Neural progenitor cell (in vitro differentiated cells): ENCODE results near the gene NPEPL1. TPM values are rescaled to one million over a fixed set of nuclear protein-coding genes. Genes with fewer than 3 reads are reported as not detected.

Experiments used
- DNase-seq: peaks from one replicate; pipeline ENCODE4 v3.0.0-alpha.2; 2016; ENCODE audit warnings: low spot score
- H2AFZ ChIP-seq: fragments of 200-600 bp; sonication (generic); replicated peaks from 2 replicates; pipeline ENCODE4 v1.6.1; 2016; ENCODE audit warnings: antibody characterized with exemption
- H3F3A ChIP-seq: fragments of 200-600 bp; sonication (generic); 2 replicates; pipeline ENCODE4 v1.6.1; 2016; ENCODE audit warnings: antibody characterized with exemption, low read depth
- H3K27ac ChIP-seq: fragments of 200-600 bp; sonication (generic); 2 replicates; pipeline ENCODE4 v1.5.1; 2016; ENCODE audit warnings: mild to moderate bottlenecking
- H3K27me3 ChIP-seq: fragments of 200-600 bp; sonication (generic); 2 replicates; pipeline ENCODE4 v1.6.1; 2016; ENCODE audit warnings: mild to moderate bottlenecking, moderate library complexity
- H3K36me3 ChIP-seq: fragments of 200-600 bp; sonication (generic); 2 replicates; pipeline ENCODE4 v1.5.1; 2016
- H3K4me1 ChIP-seq: fragments of 200-600 bp; sonication (generic); 2 replicates; pipeline ENCODE4 v1.6.1; 2016; ENCODE audit warnings: mixed run types
- H3K4me2 ChIP-seq: fragments of 200-600 bp; sonication (generic); 2 replicates; pipeline ENCODE4 v1.6.1; 2016
- H3K4me3 ChIP-seq: fragments of 200-600 bp; sonication (generic); 2 replicates; pipeline ENCODE4 v1.5.1; 2016
- H3K79me2 ChIP-seq: fragments of 200-600 bp; sonication (generic); 2 replicates; pipeline ENCODE4 v1.6.1; 2016; ENCODE audit warnings: low read depth
- H3K9ac ChIP-seq: fragments of 200-600 bp; sonication (generic); 2 replicates; pipeline ENCODE4 v1.6.1; 2016
- H3K9me3 ChIP-seq: fragments of 200-600 bp; sonication (generic); 2 replicates; pipeline ENCODE4 v1.5.1; 2016; ENCODE audit warnings: low read depth
- H4K20me1 ChIP-seq: fragments of 200-600 bp; sonication (generic); 2 replicates; pipeline ENCODE4 v1.6.1; 2016; ENCODE audit warnings: low read depth
- H3K27ac Mint-ChIP-seq: 3 replicates; pipeline ENCODE4 v1.8.0; 2021; ENCODE audit warnings: mixed read lengths
- H3K27me3 Mint-ChIP-seq: 2 replicates; pipeline ENCODE4 v1.8.0; 2022; ENCODE audit warnings: low read depth, mild to moderate bottlenecking, inconsistent platforms, moderate library complexity, mixed read lengths; ENCODE audit not compliant: insufficient read depth
- H3K36me3 Mint-ChIP-seq: 3 replicates; pipeline ENCODE4 v1.8.0; 2021; ENCODE audit warnings: mixed read lengths
- H3K4me1 Mint-ChIP-seq: 3 replicates; pipeline ENCODE4 v1.8.0; 2021; ENCODE audit warnings: mixed read lengths
- H3K4me3 Mint-ChIP-seq: 3 replicates; pipeline ENCODE4 v1.8.0; 2021; ENCODE audit warnings: mild to moderate bottlenecking, moderate library complexity, mixed read lengths
- H3K9me3 Mint-ChIP-seq: 3 replicates; pipeline ENCODE4 v1.8.0; 2020; ENCODE audit warnings: mixed read lengths
- CTCF ChIP-seq: fragments of 200-600 bp; sonication (generic); IDR thresholded peaks from 2 replicates; pipeline ENCODE4 v1.5.1; 2017; ENCODE audit warnings: antibody characterized with exemption, mild to moderate bottlenecking
- EZH2 ChIP-seq: fragments of 200-600 bp; sonication (generic); IDR thresholded peaks from 2 replicates; pipeline ENCODE4 v1.6.1; 2017; ENCODE audit warnings: antibody characterized with exemption, mild to moderate bottlenecking, moderate library complexity
- EZH2phosphoT487 ChIP-seq: fragments of 200-600 bp; sonication (generic); IDR thresholded peaks from 2 replicates; pipeline ENCODE4 v1.6.1; 2017; ENCODE audit warnings: antibody characterized with exemption
- total RNA-seq: library from RNA; depleted of rRNA; stranded (reverse); fragments of >200 nt; gene quantifications from 2 replicates; pipeline ENCODE4 v1.2.3, GENCODE V29; 2015; ENCODE audit warnings: low replicate concordance

Gene NPEPL1
- total RNA-seq, 1 donor from 2014 or later = 10.9 TPM

- no peaks in the 10 kb centered on the region for H4K20me1 ChIP-seq
- H3K27me3 ChIP-seq = no peaks in the 10 kb centered on the region
- H3K27ac ChIP-seq = no peak overlapping the region
- peaks cover 11% of the 10 kb centered on the region for H3K36me3 ChIP-seq
- H3K9me3 Mint-ChIP-seq = no peaks in the 10 kb centered on the region
- no peaks in the 10 kb centered on the region for H3F3A ChIP-seq
- H3K36me3 Mint-ChIP-seq = peaks cover 22% of the 10 kb centered on the region
- no peak overlapping the region for H3K9ac ChIP-seq
- H3K27ac Mint-ChIP-seq = no peak overlapping the region
- DNase-seq = no peak
- H3K4me1 Mint-ChIP-seq = peaks cover 2% of the 10 kb centered on the region
- H3K27me3 Mint-ChIP-seq = peaks cover 2% of the 10 kb centered on the region
- no peaks in the 10 kb centered on the region for H3K79me2 ChIP-seq
- H3K4me3 ChIP-seq = no peak overlapping the region
- H3K4me3 Mint-ChIP-seq = no peak overlapping the region
- H3K4me1 ChIP-seq = no peaks in the 10 kb centered on the region
- H3K9me3 ChIP-seq = no peaks in the 10 kb centered on the region
- TF ChIP-seq EZH2phosphoT487 (no peak), EZH2 (no peak), CTCF (no peak)
- no peak overlapping the region for H2AFZ ChIP-seq
- no peak overlapping the region for H3K4me2 ChIP-seq
Observed at GRCh38 chr20:58706150-58706892, 13.7 kb downstream of the NPEPL1 start.

- Histone ChIP-seq H3K27ac (no peak overlapping the region), H3K4me3 (no peak overlapping the region), H3K36me3 (peaks cover 11% of the 10 kb centered on the region), H2AFZ (no peak overlapping the region), H4K20me1 (no peaks in the 10 kb centered on the region), H3K9ac (no peak overlapping the region), H3K79me2 (no peaks in the 10 kb centered on the region), H3K4me2 (no peak overlapping the region), H3K9me3 (no peaks in the 10 kb centered on the region), H3K27me3 (no peaks in the 10 kb centered on the region), H3F3A (no peaks in the 10 kb centered on the region), H3K4me1 (no peaks in the 10 kb centered on the region)
- no peak overlapping the region for H3K4me3 Mint-ChIP-seq
- no peaks in the 10 kb centered on the region for H3K9me3 Mint-ChIP-seq
- peaks cover 2% of the 10 kb centered on the region for H3K4me1 Mint-ChIP-seq
- H3K27me3 Mint-ChIP-seq = peaks cover 4% of the 10 kb centered on the region
- H3K36me3 Mint-ChIP-seq = peaks cover 22% of the 10 kb centered on the region
- no peak for DNase-seq
- no peak overlapping the region for H3K27ac Mint-ChIP-seq
- no peak for TF ChIP-seq EZH2
- no peak for TF ChIP-seq EZH2phosphoT487
Observed at GRCh38 chr20:58706975-58707681, 14.5 kb downstream of the NPEPL1 start.

GRCh38 chr20:58707770-58708169 is 15.2 kb downstream of the NPEPL1 start:
- H3F3A ChIP-seq = no peaks in the 10 kb centered on the region
- no peaks in the 10 kb centered on the region for H3K9me3 ChIP-seq
- no peak for TF ChIP-seq EZH2
- TF ChIP-seq EZH2phosphoT487 = no peak
- TF ChIP-seq CTCF = no peak
- Mint-ChIP-seq H3K4me3 (no peak overlapping the region), H3K27ac (no peak overlapping the region), H3K9me3 (no peaks in the 10 kb centered on the region), H3K4me1 (peaks cover 2% of the 10 kb centered on the region), H3K36me3 (peaks cover 18% of the 10 kb centered on the region), H3K27me3 (peaks cover 4% of the 10 kb centered on the region)
- no peak overlapping the region for H3K27ac ChIP-seq
- H3K9ac ChIP-seq = no peak overlapping the region
- H3K4me1 ChIP-seq = no peaks in the 10 kb centered on the region
- H3K79me2 ChIP-seq = no peaks in the 10 kb centered on the region
- H4K20me1 ChIP-seq = no peaks in the 10 kb centered on the region
- no peak overlapping the region for H3K4me2 ChIP-seq
- H3K4me3 ChIP-seq = no peak overlapping the region
- H3K36me3 ChIP-seq = peaks cover 11% of the 10 kb centered on the region
- no peak overlapping the region for H2AFZ ChIP-seq
- H3K27me3 ChIP-seq = no peaks in the 10 kb centered on the region
- DNase-seq = no peak
